CD14-positive monocyte (primary cell): ENCODE measurements around the gene AHR. TPM values are rescaled to one million over a fixed set of nuclear protein-coding genes. Genes with fewer than 3 reads are reported as not detected.
"Not testable (repeated sequence)": the region's sequence is repeated elsewhere in the genome, so short reads cannot be mapped to it uniquely, and the experiment has no call there.

Experiments
- DNase-seq, 3 donors: peaks; one replicate each; pipeline ENCODE4 v3.0.0-alpha.2; 2011 to 2022
- H2AFZ ChIP-seq: 2 replicates; pipeline ENCODE4 v1.6.0; 2012; ENCODE audit warnings: mild to moderate bottlenecking, low read depth, low read length, inconsistent platforms; ENCODE audit not compliant: insufficient read depth, poor library complexity, severe bottlenecking
- H3K27ac ChIP-seq, 2 donors: 1 replicate in 1 of 2; 2 replicates in 1 of 2; pipeline ENCODE4 v1.5.1; 2012 to 2013; ENCODE audit warnings: low read length in 2 of 2, control low read depth in 1 of 2, inconsistent platforms in 1 of 2, low read depth in 1 of 2, mild to moderate bottlenecking in 1 of 2
- H3K27me3 ChIP-seq, 2 donors: one replicate each; pipeline versions ENCODE4 v1.6.0 to v1.6.1; 2011 to 2013; ENCODE audit warnings: low read length in 2 of 2; ENCODE audit not compliant: control insufficient read depth in 2 of 2, insufficient read depth in 2 of 2
- H3K36me3 ChIP-seq, 2 donors: replicated peaks in 1 of 2; 1 replicate in 1 of 2; 2 replicates in 1 of 2; pipeline versions ENCODE4 v1.5.1 to v1.6.1; 2012 to 2013; ENCODE audit warnings: low read length in 2 of 2, control low read depth in 1 of 2, inconsistent platforms in 1 of 2, mild to moderate bottlenecking in 1 of 2; ENCODE audit not compliant: insufficient read depth in 2 of 2, control insufficient read depth in 1 of 2
- H3K4me1 ChIP-seq, 2 donors: 1 replicate in 1 of 2; 2 replicates in 1 of 2; pipeline versions ENCODE4 v1.5.1 to v1.6.1; 2012 to 2013; ENCODE audit warnings: low read length in 2 of 2, control low read depth in 1 of 2, inconsistent platforms in 1 of 2, mild to moderate bottlenecking in 1 of 2, moderate library complexity in 1 of 2; ENCODE audit not compliant: insufficient read depth in 2 of 2, control insufficient read depth in 1 of 2
- H3K4me2 ChIP-seq: replicated peaks from 2 replicates; pipeline ENCODE3; 2012; ENCODE audit warnings: low read length, moderate library complexity, mild to moderate bottlenecking; ENCODE audit not compliant: poor library complexity, severe bottlenecking; ENCODE audit errors: extremely low read depth
- H3K4me3 ChIP-seq, 3 experiments: fragments of 200-600 bp in 1 of 3; sonication (generic) in 1 of 3; replicated peaks in 1 of 3; 1 replicate in 2 of 3; 2 replicates in 1 of 3; pipeline ENCODE4 v1.5.1; 2011 to 2013; ENCODE audit warnings: low read length in 3 of 3, mild to moderate bottlenecking in 3 of 3, control low read depth in 2 of 3, low read depth in 2 of 3, inconsistent platforms in 1 of 3, moderate library complexity in 1 of 3
- H3K79me2 ChIP-seq: 2 replicates; pipeline ENCODE4 v1.6.0; 2012; ENCODE audit warnings: mild to moderate bottlenecking, control low read depth, inconsistent platforms, low read length, moderate library complexity; ENCODE audit not compliant: insufficient read depth
- H3K9ac ChIP-seq: 2 replicates; pipeline ENCODE4 v1.6.0; 2017; ENCODE audit warnings: low read length, mild to moderate bottlenecking; ENCODE audit not compliant: insufficient read depth, poor library complexity, severe bottlenecking
- H3K9me3 ChIP-seq, 2 donors: replicated peaks in 1 of 2; 1 replicate in 1 of 2; 2 replicates in 1 of 2; pipeline versions ENCODE4 v1.5.1 to v1.6.1; 2012 to 2013; ENCODE audit warnings: low read length in 2 of 2, control low read depth in 1 of 2; ENCODE audit not compliant: control insufficient read depth in 1 of 2, insufficient read depth in 1 of 2
- H4K20me1 ChIP-seq: 2 replicates; pipeline ENCODE4 v1.6.0; 2012; ENCODE audit warnings: mild to moderate bottlenecking, low read length, control low read depth, moderate library complexity; ENCODE audit not compliant: insufficient read depth
- H3K27ac Mint-ChIP-seq, 7 donors: one replicate each; pipeline ENCODE4 v1.8.0; 2020; ENCODE audit warnings: mild to moderate bottlenecking in 7 of 7, mixed read lengths in 7 of 7, moderate library complexity in 6 of 7, inconsistent platforms in 2 of 7
- H3K27me3 Mint-ChIP-seq, 3 donors: one replicate each; pipeline ENCODE4 v1.8.0; 2021 to 2022; ENCODE audit warnings: low read depth in 3 of 3, mild to moderate bottlenecking in 3 of 3, mixed read lengths in 3 of 3, moderate library complexity in 3 of 3, inconsistent platforms in 1 of 3
- H3K36me3 Mint-ChIP-seq, 2 donors: one replicate each; pipeline ENCODE4 v1.8.0; 2020; ENCODE audit warnings: mixed read lengths in 2 of 2, inconsistent platforms in 1 of 2, mild to moderate bottlenecking in 1 of 2
- H3K4me1 Mint-ChIP-seq: one replicate; pipeline ENCODE4 v1.8.0; 2020; ENCODE audit warnings: mild to moderate bottlenecking, mixed read lengths
- H3K4me3 Mint-ChIP-seq, 2 donors: one replicate each; pipeline ENCODE4 v1.8.0; 2020; ENCODE audit warnings: mild to moderate bottlenecking in 2 of 2, mixed read lengths in 2 of 2, moderate library complexity in 1 of 2
- H3K9me3 Mint-ChIP-seq, 7 donors: one replicate each; pipeline ENCODE4 v1.8.0; 2020 to 2022; ENCODE audit warnings: mixed read lengths in 7 of 7, mild to moderate bottlenecking in 6 of 7, moderate library complexity in 6 of 7, inconsistent platforms in 2 of 7
- CTCF ChIP-seq: fragments of 200-600 bp; IDR thresholded peaks from one replicate; pipeline ENCODE4 v1.8.0; 2022; ENCODE audit warnings: antibody characterized with exemption, mild to moderate bottlenecking
- WGBS: methylation state at CpG from one replicate; pipeline ENCODE4 v1.1.5; 2013; ENCODE audit warnings: missing lambda C conversion rate; ENCODE audit not compliant: insufficient coverage; 5-methylcytosine and 5-hydroxymethylcytosine counted together
- intact Hi-C, 2 donors: fragments of 100-400 bp; cut with micrococcal nuclease; formaldehyde crosslinking; loops; one replicate each; pipeline versions ENCODE4 v1.15.0 to v1.15.1; 2023
- polyA plus RNA-seq, 3 donors: library from polyadenylated mRNA; depleted of rRNA in 1 of 3; unstranded in 2 of 3; stranded (reverse) in 1 of 3; fragments of 300-500 nt in 2 of 3; fragments of >200 nt in 1 of 3; fragmentation: Illumina TruSeq in 2 of 3; gene quantifications; 1 replicate in 2 of 3; 2 replicates in 1 of 3; pipeline ENCODE4 v1.2.3, GENCODE V29; 2012 to 2021
- small RNA-seq: library from RNA; depleted of rRNA; stranded (forward); fragments of <200 nt; gene quantifications from one replicate; pipeline ENCODE3, GENCODE V24; 2012; ENCODE audit warnings: low read depth; ENCODE audit not compliant: insufficient read length

AHR gene
- polyA plus RNA-seq, 3 donors = 42.4 to 56.6 (median 54.1) TPM

DNA sequence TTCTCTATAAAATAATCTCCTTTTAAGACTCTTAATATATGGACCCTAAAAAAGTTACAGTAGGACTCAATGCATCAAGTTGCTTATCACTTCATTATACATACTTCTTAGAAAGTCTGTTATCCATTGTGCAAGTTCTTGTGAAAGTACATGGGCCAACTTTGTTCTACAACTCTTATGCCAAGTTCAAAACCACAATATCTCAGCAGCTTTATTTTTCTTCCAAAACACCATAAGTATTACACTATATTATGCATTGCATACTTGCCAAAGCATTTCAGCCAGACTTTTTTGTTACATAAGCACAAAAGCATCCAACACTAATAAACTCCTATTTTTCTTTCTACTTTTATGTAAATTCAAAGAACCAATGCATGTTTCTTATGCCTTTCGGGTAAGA lies 94.4 kb downstream of the AHR start:
- H3K27ac ChIP-seq = no peak overlapping the region
- intact Hi-C loops = no loop called here
- no peak for TF ChIP-seq CTCF
- Mint-ChIP-seq H3K36me3 (peaks cover 2 to 9% of the 10 kb centered on the region in 2 donors), H3K4me3 (no peak overlapping the region), H3K9me3 (peaks cover 18 to 25% (median 22%) of the 10 kb centered on the region in 7 donors), H3K27ac (no peak overlapping the region), H3K4me1 (peaks cover 25% of the 10 kb centered on the region), H3K27me3 (no peaks in the 10 kb centered on the region)
- no peaks in the 10 kb centered on the region for H4K20me1 ChIP-seq
- H2AFZ ChIP-seq = no peak overlapping the region
- H3K4me3 ChIP-seq = no peak overlapping the region
- H3K4me1 ChIP-seq = peaks cover 17 to 21% of the 10 kb centered on the region in 2 donors
- H3K36me3 ChIP-seq = no peaks in the 10 kb centered on the region
- DNase-seq = no peak
- WGBS = no CpG with 5 or more reads among the region's 1 CpG
- peaks cover 11 to 16% of the 10 kb centered on the region in 2 donors for H3K9me3 ChIP-seq
- no peak overlapping the region for H3K9ac ChIP-seq
- no peaks in the 10 kb centered on the region for H3K27me3 ChIP-seq
- H3K79me2 ChIP-seq = no peaks in the 10 kb centered on the region
- no peak overlapping the region for H3K4me2 ChIP-seq

- H3K4me3 ChIP-seq, H3K4me2 ChIP-seq, H3K9ac ChIP-seq, H3K4me3 Mint-ChIP-seq, H3K36me3 ChIP-seq, intact Hi-C loops, DNase-seq, H3K27ac Mint-ChIP-seq, H3K27me3 ChIP-seq, H4K20me1 ChIP-seq, H3K36me3 Mint-ChIP-seq, H2AFZ ChIP-seq, H3K27me3 Mint-ChIP-seq, H3K27ac ChIP-seq, H3K79me2 ChIP-seq: not testable (repeated sequence)
- H3K9me3 Mint-ChIP-seq = peaks cover 17 to 25% (median 22%) of the 10 kb centered on the region in 7 donors
- Histone ChIP-seq H3K4me1 (peaks cover 20 to 31% of the 10 kb centered on the region in 2 donors), H3K9me3 (peaks cover 11 to 16% of the 10 kb centered on the region in 2 donors)
- WGBS = 100% methylated on average over 3 of the region's 4 CpGs
- peaks cover 32% of the 10 kb centered on the region for H3K4me1 Mint-ChIP-seq
Measured at GRCh38 chr7:17394563-17394962, 96.1 kb downstream of the AHR start.

Small RNA genes within 50 kb of the gene (small RNA-seq; reads per million reads assigned to genes)
- gene RF00092 = not detected
